SK-N-DZ (cell line): Measurements from ENCODE around the gene PCNX4. TPM values are rescaled to one million over a fixed set of nuclear protein-coding genes. Genes with fewer than 3 reads are reported as not detected.
A peak's percentile ranks its signal among the peaks of the same experiment; 100 is the strongest.
"Not testable (repeated sequence)": the region's sequence is repeated elsewhere in the genome, so short reads cannot be mapped to it uniquely, and the experiment has no call there.

Experiments
- DNase-seq: peaks from one replicate; pipeline ENCODE4 v3.0.0-alpha.2; 2015; ENCODE audit warnings: low spot score
- polyA plus RNA-seq, 2 experiments: library from polyadenylated mRNA; depleted of rRNA; stranded (reverse); fragments of >200 nt; gene quantifications; 2 replicates each; pipeline ENCODE4 v1.2.3, GENCODE V29; 2014

PCNX4 gene
- 79.0 and 87.1 TPM in 2 replicates for polyA plus RNA-seq (2014; cell fraction: cytosol; rRNA removed)
- 74.6 and 128 TPM in 2 replicates for polyA plus RNA-seq (2014; cell fraction: nucleus; rRNA removed)

GRCh38 chr14:60091550-60092525 lies at the start of gene PCNX4:
Gene PCNX4, plus strand, starts transcription at chr14:60091923. Its CDS starts 15,716 bp downstream, at chr14:60107639.
- peak; percentile 96 for DNase-seq

- not testable (repeated sequence) for DNase-seq
Observed at GRCh38 chr14:60047976-60048375, 43.7 kb upstream of the PCNX4 start.

GRCh38 chr14:60051721-60052221 lies 40.0 kb upstream of the PCNX4 start:
- no peak for DNase-seq

GRCh38 chr14:60058087-60058486 lies 33.6 kb upstream of the PCNX4 start:
- DNase-seq: no peak

- DNase-seq: no peak
Observed at GRCh38 chr14:60061371-60061770, 30.4 kb upstream of the PCNX4 start.

- DNase-seq: peak; percentile 9
Observed at GRCh38 chr14:60064491-60065072, 27.1 kb upstream of the PCNX4 start.

- DNase-seq: no peak
Observed at GRCh38 chr14:60067882-60068281, 23.8 kb upstream of the PCNX4 start.

- DNase-seq: no peak
Observed at GRCh38 chr14:60079723-60080122, 12.0 kb upstream of the PCNX4 start.

GRCh38 chr14:60085085-60085484 lies 6.6 kb upstream of the PCNX4 start:
- no peak for DNase-seq

GRCh38 chr14:60085693-60086092 lies 6.0 kb upstream of the PCNX4 start:
- DNase-seq: no peak

- DNase-seq: peak; percentile 28
Observed at GRCh38 chr14:60087668-60088067, 4.1 kb upstream of the PCNX4 start.

GRCh38 chr14:60089221-60089620 lies 2.5 kb upstream of the PCNX4 start:
- no peak for DNase-seq

GRCh38 chr14:60090864-60091519 lies 731 bp upstream of the PCNX4 start:
- peak; percentile 23 for DNase-seq

GRCh38 chr14:60092526-60092920 lies 800 bp downstream of the PCNX4 start:
- peak; percentile 29 for DNase-seq

- DNase-seq: no peak
Observed at GRCh38 chr14:60093080-60093479, 1.4 kb downstream of the PCNX4 start.

- DNase-seq: no peak
Observed at GRCh38 chr14:60093606-60094005, 1.9 kb downstream of the PCNX4 start.

GRCh38 chr14:60094306-60094897 lies 2.7 kb downstream of the PCNX4 start:
- DNase-seq: no peak

GRCh38 chr14:60095231-60095630 lies 3.5 kb downstream of the PCNX4 start:
- DNase-seq: no peak

- no peak for DNase-seq
Observed at GRCh38 chr14:60095781-60096450, 4.2 kb downstream of the PCNX4 start.

- DNase-seq: no peak
Observed at GRCh38 chr14:60097974-60098373, 6.3 kb downstream of the PCNX4 start.

GRCh38 chr14:60099855-60100254 lies 8.1 kb downstream of the PCNX4 start:
- not testable (repeated sequence) for DNase-seq
